HFFc6 (cell line): ENCODE results near the gene SELENOV. TPM values are rescaled to one million over a fixed set of nuclear protein-coding genes. Genes with fewer than 3 reads are reported as not detected.

ENCODE experiments used
- DNase-seq: peaks from one replicate; pipeline ENCODE4 v3.0.0-alpha.2; 2018
- H3K27ac Mint-ChIP-seq: 2 replicates; pipeline ENCODE4 v1.8.0; 2020; ENCODE audit warnings: mild to moderate bottlenecking, mixed read lengths
- H3K27me3 Mint-ChIP-seq: 2 replicates; pipeline ENCODE4 v1.8.0; 2021; ENCODE audit warnings: mild to moderate bottlenecking, moderate library complexity, mixed read lengths; ENCODE audit not compliant: insufficient read depth
- H3K36me3 Mint-ChIP-seq: 2 replicates; pipeline ENCODE4 v1.8.0; 2021; ENCODE audit warnings: low read depth, mixed read lengths
- H3K4me1 Mint-ChIP-seq: 2 replicates; pipeline ENCODE4 v1.8.0; 2020; ENCODE audit warnings: low read depth, mixed read lengths
- H3K4me3 Mint-ChIP-seq: 2 replicates; pipeline ENCODE4 v1.8.0; 2020; ENCODE audit warnings: mild to moderate bottlenecking, moderate library complexity, mixed read lengths
- H3K9me3 Mint-ChIP-seq: 2 replicates; pipeline ENCODE4 v1.8.0; 2020; ENCODE audit warnings: mild to moderate bottlenecking, mixed read lengths
- CTCF ChIP-seq: fragments of 200-600 bp; sonication (generic); IDR thresholded peaks from 2 replicates; pipeline ENCODE4 v1.5.0; 2021; ENCODE audit warnings: antibody characterized with exemption, mild to moderate bottlenecking
- total RNA-seq, 6 experiments: library from RNA; stranded (reverse); fragmentation: NEBNext Ultra II Directional; extraction: Animal tissue kit (Norgen Biotek cat#: 25700); gene quantifications; 2 replicates in 1 of 6; 3 replicates in 5 of 6; pipeline ENCODE4 v1.2.3, GENCODE V29; 2021

Gene SELENOV
- total RNA-seq, 6 experiments from 2014 or later, result not detected

GRCh38 chr19:39566064-39566463 is 51.1 kb downstream of the SELENOV start:
- Mint-ChIP-seq H3K9me3 (no peaks in the 10 kb centered on the region), H3K27me3 (no peaks in the 10 kb centered on the region; the same call in 1 of the 2 replicates), H3K4me3 (no peak overlapping the region), H3K4me1 (peaks cover 9% of the 10 kb centered on the region), H3K36me3 (no peaks in the 10 kb centered on the region), H3K27ac (no peak overlapping the region)
- no peak for DNase-seq
- no peak for TF ChIP-seq CTCF

GRCh38 chr19:39568604-39569003 is 53.7 kb downstream of the SELENOV start:
- Mint-ChIP-seq H3K4me3 (no peak overlapping the region), H3K9me3 (no peaks in the 10 kb centered on the region), H3K27me3 (no peaks in the 10 kb centered on the region; the same call in 1 of the 2 replicates), H3K4me1 (peaks cover 9% of the 10 kb centered on the region), H3K27ac (no peak overlapping the region), H3K36me3 (no peaks in the 10 kb centered on the region)
- DNase-seq, result no peak
- no peak for TF ChIP-seq CTCF

Other genes with a start within 250 kb of the SELENOV start
- gene IFNL2, start 246.7 kb upstream of the SELENOV start, total RNA-seq, result not detected
- not detected for gene IFNL1, start 218.7 kb upstream of the SELENOV start, total RNA-seq
- under 1 TPM in 2 of 6 experiments, not detected in 4; 0.07 to 0.14 TPM for gene LRFN1, start 194.3 kb upstream of the SELENOV start, total RNA-seq
- 1 to 10 TPM in 1 of 6 experiments, under 1 TPM in 5; 0.37 to 1.1 (median 0.77) TPM for gene GMFG, start 179.1 kb upstream of the SELENOV start, total RNA-seq
- 100 to 1,000 TPM; 107 to 133 (median 124) TPM for gene SAMD4B, start 172.7 kb upstream of the SELENOV start, total RNA-seq
- gene PAF1, start 124.0 kb upstream of the SELENOV start, total RNA-seq, result 10 to 100 TPM; 46.8 to 70.0 (median 60.6) TPM
- gene MED29, start 123.8 kb upstream of the SELENOV start, total RNA-seq, result 10 to 100 TPM; 38.2 to 48.5 (median 45.2) TPM
- 10 to 100 TPM; 30.9 to 81.6 (median 68.5) TPM for gene ZFP36, start 108.3 kb upstream of the SELENOV start, total RNA-seq
- gene PLEKHG2, start 102.5 kb upstream of the SELENOV start, total RNA-seq, result 10 to 100 TPM; 38.3 to 56.0 (median 45.7) TPM
- gene RPS16, start 79.2 kb upstream of the SELENOV start, total RNA-seq, result 1,000 to 10,000 TPM; 1,647 to 2,008 (median 1,885) TPM
- gene SUPT5H, start 69.6 kb upstream of the SELENOV start, total RNA-seq, result 100 to 1,000 TPM; 102 to 129 (median 107) TPM
- gene TIMM50, start 34.3 kb upstream of the SELENOV start, total RNA-seq, result 100 to 1,000 TPM in 1 of 6 experiments, 10 to 100 TPM in 5; 86.2 to 104 (median 92.5) TPM
- gene DLL3, start 16.2 kb upstream of the SELENOV start, total RNA-seq, result under 1 TPM in 2 of 6 experiments, not detected in 4; 0.38 to 0.45 TPM
- gene EID2B, start 17.7 kb downstream of the SELENOV start, total RNA-seq, result 1 to 10 TPM; 2.2 to 3.7 (median 3.3) TPM
- gene EID2, start 25.0 kb downstream of the SELENOV start, total RNA-seq, result 10 to 100 TPM; 18.4 to 23.4 (median 19.0) TPM
- not detected for gene LGALS13, start 87.4 kb downstream of the SELENOV start, total RNA-seq
- not detected for gene LGALS16, start 140.8 kb downstream of the SELENOV start, total RNA-seq
- not detected for gene LGALS14, start 189.3 kb downstream of the SELENOV start, total RNA-seq
- not detected for gene CLC, start 222.9 kb downstream of the SELENOV start, total RNA-seq